AG04450 (cell line): ENCODE measurements around the gene SLC25A52. TPM values are rescaled to one million over a fixed set of nuclear protein-coding genes. Genes with fewer than 3 reads are reported as not detected.

Experiments
- CTCF ChIA-PET: fragments of 300-600, 350-600 bp; formaldehyde crosslinking; extraction: SDS; loops from one replicate; lab custom pipeline; 2022; ENCODE audit warnings: antibody characterized with exemption, inconsistent platforms; lab: Charles Lee
- POLR2A ChIA-PET: fragments of 350-600 bp; formaldehyde crosslinking; extraction: SDS; loops from one replicate; lab custom pipeline; 2021; ENCODE audit warnings: antibody characterized with exemption, inconsistent platforms; lab: Yijun Ruan, JAX
- DNase-seq: peaks from one replicate; pipeline ENCODE4 v3.0.0-alpha.2; 2011; ENCODE audit warnings: low read depth, low spot score
- H3K27ac ChIP-seq: one replicate; pipeline ENCODE4 v1.5.1; 2012; ENCODE audit warnings: low read depth, low read length, control low read depth
- H3K27me3 ChIP-seq: one replicate; pipeline ENCODE4 v1.6.0; 2012; ENCODE audit warnings: low read length; ENCODE audit not compliant: control insufficient read depth, insufficient read depth
- H3K4me3 ChIP-seq: 2 replicates; pipeline ENCODE4 v1.5.1; 2011; ENCODE audit warnings: mild to moderate bottlenecking, low read depth, low read length, control low read depth
- H3K9me3 ChIP-seq: 2 replicates; pipeline ENCODE4 v1.5.1; 2012; ENCODE audit warnings: low read length; ENCODE audit not compliant: control insufficient read depth, insufficient read depth
- polyA plus RNA-seq: library from polyadenylated mRNA; depleted of rRNA; stranded (reverse); fragments of >200 nt; gene quantifications from 2 replicates; pipeline ENCODE4 v1.2.3, GENCODE V29; 2011; rRNA removed
- TF ChIP-seq, protein P1 (sequence below): IDR thresholded peaks from 2 replicates; pipeline ENCODE4 v1.5.1; 2011; ENCODE audit warnings: low read depth, low read length, control low read depth, inconsistent platforms

The SLC25A52 gene
- polyA plus RNA-seq, 1 experiment: not detected

DNA sequence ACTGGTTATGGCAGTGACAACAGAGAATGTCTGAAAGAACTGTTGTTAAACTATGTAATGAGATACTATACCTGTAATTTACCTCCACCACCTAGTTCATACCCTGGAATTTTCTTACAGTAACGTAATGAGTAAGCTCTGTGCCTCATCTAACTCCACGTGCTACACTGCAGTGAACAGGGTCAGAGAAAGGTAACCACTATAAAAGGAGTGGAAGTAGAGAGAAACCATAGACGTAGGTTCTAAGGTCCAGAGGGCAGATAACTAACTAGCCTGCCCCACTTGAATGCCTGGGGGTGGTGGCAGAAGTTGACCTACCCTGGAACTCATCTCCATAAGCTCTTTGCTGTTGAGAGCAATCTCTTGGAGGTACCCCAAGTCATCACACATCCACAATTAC lies 44.3 kb downstream of the SLC25A52 start:
- no peak for DNase-seq
- Histone ChIP-seq H3K4me3 (no peak overlapping the region), H3K27me3 (no peaks in the 10 kb centered on the region), H3K9me3 (no peaks in the 10 kb centered on the region; the same call in 1 of the 2 replicates), H3K27ac (no peak overlapping the region)
- TF ChIP-seq, protein P1, sequence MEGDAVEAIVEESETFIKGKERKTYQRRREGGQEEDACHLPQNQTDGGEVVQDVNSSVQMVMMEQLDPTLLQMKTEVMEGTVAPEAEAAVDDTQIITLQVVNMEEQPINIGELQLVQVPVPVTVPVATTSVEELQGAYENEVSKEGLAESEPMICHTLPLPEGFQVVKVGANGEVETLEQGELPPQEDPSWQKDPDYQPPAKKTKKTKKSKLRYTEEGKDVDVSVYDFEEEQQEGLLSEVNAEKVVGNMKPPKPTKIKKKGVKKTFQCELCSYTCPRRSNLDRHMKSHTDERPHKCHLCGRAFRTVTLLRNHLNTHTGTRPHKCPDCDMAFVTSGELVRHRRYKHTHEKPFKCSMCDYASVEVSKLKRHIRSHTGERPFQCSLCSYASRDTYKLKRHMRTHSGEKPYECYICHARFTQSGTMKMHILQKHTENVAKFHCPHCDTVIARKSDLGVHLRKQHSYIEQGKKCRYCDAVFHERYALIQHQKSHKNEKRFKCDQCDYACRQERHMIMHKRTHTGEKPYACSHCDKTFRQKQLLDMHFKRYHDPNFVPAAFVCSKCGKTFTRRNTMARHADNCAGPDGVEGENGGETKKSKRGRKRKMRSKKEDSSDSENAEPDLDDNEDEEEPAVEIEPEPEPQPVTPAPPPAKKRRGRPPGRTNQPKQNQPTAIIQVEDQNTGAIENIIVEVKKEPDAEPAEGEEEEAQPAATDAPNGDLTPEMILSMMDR: no peak
- ChIA-PET CTCF (no interaction called here), POLR2A (no interaction called here)

DNA sequence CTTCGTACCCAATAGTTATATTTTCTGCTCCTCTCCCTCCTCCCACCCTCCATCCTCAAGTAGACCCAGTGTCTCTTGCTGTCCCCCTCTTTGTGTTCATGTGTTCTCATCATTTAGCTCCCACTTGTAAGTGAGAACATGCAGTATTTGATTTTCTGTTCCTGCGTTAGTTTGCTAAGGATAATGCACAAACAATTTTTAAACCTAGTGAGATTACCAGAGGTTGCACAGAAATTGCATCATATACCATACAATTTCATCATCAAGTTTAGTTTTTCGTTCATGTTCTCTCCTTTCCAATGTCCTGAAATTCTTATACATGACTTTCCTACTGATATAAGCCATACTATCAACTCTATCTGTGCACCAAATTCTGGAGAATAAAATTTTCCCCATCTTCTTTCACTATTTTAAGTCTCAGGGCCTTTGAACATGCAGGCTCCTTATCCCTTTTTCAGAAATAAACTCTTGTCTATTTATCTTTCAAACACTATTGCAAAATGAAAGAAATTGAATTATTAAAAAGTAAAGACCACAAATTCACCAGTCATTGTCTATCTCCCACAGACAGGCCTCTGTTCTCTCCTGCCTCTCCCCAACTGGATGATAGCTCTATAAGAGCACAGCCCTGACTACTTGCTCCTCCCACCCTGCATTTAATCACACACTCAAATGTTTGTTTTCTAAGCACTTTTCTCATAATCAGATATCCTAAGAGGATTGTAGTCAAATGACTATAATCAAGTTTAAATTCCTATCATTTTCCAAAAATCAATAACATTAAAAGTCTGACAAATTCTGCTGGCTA lies 49.1 kb downstream of the SLC25A52 start:
- Histone ChIP-seq H3K9me3 (no peaks in the 10 kb centered on the region), H3K27me3 (no peaks in the 10 kb centered on the region), H3K27ac (no peak overlapping the region), H3K4me3 (no peak overlapping the region)
- no peak for DNase-seq
- CTCF ChIA-PET: no interaction called here
- TF ChIP-seq, protein P1: no peak
- POLR2A ChIA-PET: no interaction called here

DNA sequence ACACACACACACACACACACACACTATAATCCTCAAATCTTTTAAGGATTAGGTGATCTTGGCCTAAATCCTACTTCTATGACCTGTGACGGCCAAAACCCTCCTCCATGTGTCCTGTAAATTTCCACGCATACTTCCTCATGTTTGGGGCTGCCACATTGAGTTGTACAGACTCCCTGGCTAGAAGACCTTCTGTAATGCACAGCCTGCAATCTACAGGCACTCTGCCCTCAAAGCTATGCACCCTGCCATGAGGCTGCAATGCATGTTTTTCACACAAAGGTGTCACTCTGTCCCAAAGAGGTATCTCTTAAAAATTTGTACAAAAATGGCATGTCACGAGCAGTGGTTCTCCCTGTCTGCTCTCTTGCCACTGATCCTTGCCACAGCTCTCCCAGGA lies 49.9 kb downstream of the SLC25A52 start:
- TF ChIP-seq, protein P1: no peak
- Histone ChIP-seq H3K4me3 (no peak overlapping the region), H3K27ac (no peak overlapping the region), H3K27me3 (no peaks in the 10 kb centered on the region), H3K9me3 (no peaks in the 10 kb centered on the region)
- CTCF ChIA-PET: no interaction called here
- DNase-seq: no peak
- POLR2A ChIA-PET: no interaction called here

Other genes starting within 250 kb of the SLC25A52 start
- not detected in 2 replicates for gene TTR, start 169.0 kb downstream of the SLC25A52 start, polyA plus RNA-seq
- gene B4GALT6, start 76.3 kb downstream of the SLC25A52 start, polyA plus RNA-seq: 0.40 and 0.50 TPM in 2 replicates
- 52.3 and 57.6 TPM in 2 replicates for gene TRAPPC8, start 182.2 kb upstream of the SLC25A52 start, polyA plus RNA-seq